HepG2 (cell line): ENCODE measurements around the gene HELZ. TPM values are rescaled to one million over a fixed set of nuclear protein-coding genes. Genes with fewer than 3 reads are reported as not detected.
"Not testable (repeated sequence)": the region's sequence is repeated elsewhere in the genome, so short reads cannot be mapped to it uniquely, and the experiment has no call there.

Source experiments
- ATF7 ChIP-seq, 2 experiments: fragments of 450-650 bp in 1 of 2; sonication (generic) in 1 of 2; formaldehyde crosslinking in 1 of 2; IDR thresholded peaks; 2 replicates each; pipeline versions ENCODE4 v1.4.0 to v1.6.1; 2016 to 2020; ENCODE audit warnings: antibody characterized with exemption in 1 of 2, mild to moderate bottlenecking in 1 of 2, missing genetic modification reagents in 1 of 2
- HNF4G ChIP-seq, 2 experiments: sonication (generic) in 1 of 2; formaldehyde crosslinking in 1 of 2; IDR thresholded peaks; 2 replicates each; pipeline versions ENCODE4 v1.4.0 to v1.6.1; 2011 to 2020; ENCODE audit warnings: borderline replicate concordance in 2 of 2, low read depth in 2 of 2, mild to moderate bottlenecking in 2 of 2, low read length in 1 of 2, missing genetic modification reagents in 1 of 2, moderate library complexity in 1 of 2
- RCOR2 ChIP-seq: IDR thresholded peaks from 2 replicates; pipeline ENCODE4 v1.6.1; 2016; ENCODE audit warnings: missing biosample characterization, missing genetic modification reagents
- SMARCC2 ChIP-seq: fragments of 450-650 bp; IDR thresholded peaks from 2 replicates; pipeline ENCODE4 v1.6.1; 2017; ENCODE audit warnings: antibody characterized with exemption, mild to moderate bottlenecking
- SOX6 ChIP-seq, 2 experiments: fragments of 450-650 bp in 1 of 2; sonication (generic) in 1 of 2; formaldehyde crosslinking in 1 of 2; IDR thresholded peaks; 2 replicates each; pipeline versions ENCODE4 v1.4.0 to v1.6.1; 2017 to 2020; ENCODE audit warnings: antibody characterized with exemption in 1 of 2, mild to moderate bottlenecking in 1 of 2, missing genetic modification reagents in 1 of 2
- ZFP36L1 ChIP-seq: sonication (generic); formaldehyde crosslinking; IDR thresholded peaks from 2 replicates; pipeline ENCODE4 v1.8.0; 2022; ENCODE audit warnings: mild to moderate bottlenecking, missing genetic modification reagents, moderate library complexity
- ZNF280D ChIP-seq: sonication (generic); formaldehyde crosslinking; IDR thresholded peaks from 2 replicates; pipeline ENCODE4 v1.5.1; 2020; ENCODE audit warnings: mild to moderate bottlenecking, missing genetic modification reagents
- ZNF713 ChIP-seq: sonication (generic); formaldehyde crosslinking; IDR thresholded peaks from 2 replicates; pipeline ENCODE4 v1.4.0; 2020; ENCODE audit warnings: mild to moderate bottlenecking, missing genetic modification reagents
- ZNF747 ChIP-seq: sonication (generic); formaldehyde crosslinking; IDR thresholded peaks from 2 replicates; pipeline ENCODE4 v1.8.1; 2023; ENCODE audit warnings: missing genetic modification reagents, mild to moderate bottlenecking, borderline replicate concordance
- polyA plus RNA-seq, 8 experiments: library from polyadenylated mRNA; depleted of rRNA in 3 of 8; stranded (reverse) in 7 of 8; unstranded in 1 of 8; fragments of >200 nt; fragmentation: Illumina TruSeq in 4 of 8; extraction: Trizol in 4 of 8; gene quantifications; 2 replicates each; pipeline versions ENCODE4 v1.2.1 to v1.2.3, GENCODE V29; 2011 to 2016; ENCODE audit warnings: low read depth in 4 of 8, missing spikeins in 1 of 8, mixed read lengths in 1 of 8; ENCODE audit not compliant: insufficient read depth in 1 of 8
- total RNA-seq, 5 experiments: library from RNA; depleted of rRNA; stranded (reverse); fragments of >200 nt; fragmentation: Illumina TruSeq; extraction: Trizol; gene quantifications; 2 replicates each; pipeline ENCODE4 v1.2.3, GENCODE V29; 2016; ENCODE audit warnings: low read depth in 1 of 5
- TF ChIP-seq, protein P1 (sequence below): sonication (generic); formaldehyde crosslinking; IDR thresholded peaks from 2 replicates; pipeline ENCODE4 v1.5.1; 2020; ENCODE audit warnings: mild to moderate bottlenecking, missing genetic modification reagents, borderline replicate concordance
- TF ChIP-seq, protein P2 (sequence below): IDR thresholded peaks from 2 replicates; pipeline ENCODE4 v1.6.1; 2016; ENCODE audit warnings: low read depth
- TF ChIP-seq, protein P3 (sequence below): IDR thresholded peaks from 2 replicates; pipeline ENCODE4 v1.4.0; 2020; ENCODE audit warnings: mild to moderate bottlenecking, missing genetic modification reagents

The HELZ gene
- total and polyA plus RNA-seq, 2 of the 13 experiments (the other 11 are each of a cell fraction or from before 2014, with no cell fraction given): 35.3 to 52.4 TPM

DNA sequence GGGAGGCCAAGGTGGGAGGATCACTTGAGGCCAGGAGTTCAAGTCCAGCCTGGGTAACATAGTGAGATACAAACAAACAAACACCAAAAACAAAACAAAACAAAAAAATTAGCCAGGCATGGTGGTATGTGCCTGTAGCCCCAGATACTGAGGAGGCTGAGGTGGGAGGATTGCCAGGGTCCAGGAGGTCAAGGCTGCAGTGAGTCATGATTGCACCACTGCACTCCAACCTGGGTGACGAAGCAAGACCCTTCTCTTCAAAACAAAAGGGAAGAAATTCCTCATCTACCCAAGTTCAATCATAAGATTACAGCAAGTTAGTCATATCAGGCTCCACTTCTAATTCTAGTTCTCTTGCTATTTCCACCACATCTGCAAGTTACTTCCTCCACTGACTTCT lies 149.7 kb downstream of the HELZ start (continued):
- TF ChIP-seq RCOR2 (CRISPR knock-in tag) (peak; percentile 66; the same call in 1 of the 2 replicates), SOX6 (CRISPR knock-in tag; IDR thresholded peaks at IDR 0.05) (peak; percentile 63), HNF4G (IDR thresholded peaks at IDR 0.05; ENCODE audit: borderline replicate concordance, low read depth, low read length) (peak; percentile 60; the same call in 1 of the 2 replicates), HNF4G (CRISPR knock-in tag; IDR thresholded peaks at IDR 0.05; ENCODE audit: borderline replicate concordance, low read depth) (peak; percentile 34; the same call in 1 of the 2 replicates), ZNF713 (0 out of 2 replicates have a peak, but pooled peaks have one; percentile 49), ZFP36L1 (CRISPR knock-in tag) (0 out of 2 replicates have a peak, but pooled peaks have one; percentile 26), ATF7 (IDR thresholded peaks at IDR 0.05) (peak; percentile 29; the same call in 1 of the 2 replicates), SMARCC2 (0 out of 2 replicates have a peak, but pooled peaks have one; percentile 50), ZNF747 (CRISPR knock-in tag) (peak; percentile 58; the same call in 1 of the 2 replicates), ZNF280D (0 out of 2 replicates have a peak, but pooled peaks have one; percentile 30)
- not testable (repeated sequence) for TF ChIP-seq SOX6 (IDR thresholded peaks at IDR 0.05); ATF7 (CRISPR knock-in tag; IDR thresholded peaks at IDR 0.05)
- TF ChIP-seq, protein P1, sequence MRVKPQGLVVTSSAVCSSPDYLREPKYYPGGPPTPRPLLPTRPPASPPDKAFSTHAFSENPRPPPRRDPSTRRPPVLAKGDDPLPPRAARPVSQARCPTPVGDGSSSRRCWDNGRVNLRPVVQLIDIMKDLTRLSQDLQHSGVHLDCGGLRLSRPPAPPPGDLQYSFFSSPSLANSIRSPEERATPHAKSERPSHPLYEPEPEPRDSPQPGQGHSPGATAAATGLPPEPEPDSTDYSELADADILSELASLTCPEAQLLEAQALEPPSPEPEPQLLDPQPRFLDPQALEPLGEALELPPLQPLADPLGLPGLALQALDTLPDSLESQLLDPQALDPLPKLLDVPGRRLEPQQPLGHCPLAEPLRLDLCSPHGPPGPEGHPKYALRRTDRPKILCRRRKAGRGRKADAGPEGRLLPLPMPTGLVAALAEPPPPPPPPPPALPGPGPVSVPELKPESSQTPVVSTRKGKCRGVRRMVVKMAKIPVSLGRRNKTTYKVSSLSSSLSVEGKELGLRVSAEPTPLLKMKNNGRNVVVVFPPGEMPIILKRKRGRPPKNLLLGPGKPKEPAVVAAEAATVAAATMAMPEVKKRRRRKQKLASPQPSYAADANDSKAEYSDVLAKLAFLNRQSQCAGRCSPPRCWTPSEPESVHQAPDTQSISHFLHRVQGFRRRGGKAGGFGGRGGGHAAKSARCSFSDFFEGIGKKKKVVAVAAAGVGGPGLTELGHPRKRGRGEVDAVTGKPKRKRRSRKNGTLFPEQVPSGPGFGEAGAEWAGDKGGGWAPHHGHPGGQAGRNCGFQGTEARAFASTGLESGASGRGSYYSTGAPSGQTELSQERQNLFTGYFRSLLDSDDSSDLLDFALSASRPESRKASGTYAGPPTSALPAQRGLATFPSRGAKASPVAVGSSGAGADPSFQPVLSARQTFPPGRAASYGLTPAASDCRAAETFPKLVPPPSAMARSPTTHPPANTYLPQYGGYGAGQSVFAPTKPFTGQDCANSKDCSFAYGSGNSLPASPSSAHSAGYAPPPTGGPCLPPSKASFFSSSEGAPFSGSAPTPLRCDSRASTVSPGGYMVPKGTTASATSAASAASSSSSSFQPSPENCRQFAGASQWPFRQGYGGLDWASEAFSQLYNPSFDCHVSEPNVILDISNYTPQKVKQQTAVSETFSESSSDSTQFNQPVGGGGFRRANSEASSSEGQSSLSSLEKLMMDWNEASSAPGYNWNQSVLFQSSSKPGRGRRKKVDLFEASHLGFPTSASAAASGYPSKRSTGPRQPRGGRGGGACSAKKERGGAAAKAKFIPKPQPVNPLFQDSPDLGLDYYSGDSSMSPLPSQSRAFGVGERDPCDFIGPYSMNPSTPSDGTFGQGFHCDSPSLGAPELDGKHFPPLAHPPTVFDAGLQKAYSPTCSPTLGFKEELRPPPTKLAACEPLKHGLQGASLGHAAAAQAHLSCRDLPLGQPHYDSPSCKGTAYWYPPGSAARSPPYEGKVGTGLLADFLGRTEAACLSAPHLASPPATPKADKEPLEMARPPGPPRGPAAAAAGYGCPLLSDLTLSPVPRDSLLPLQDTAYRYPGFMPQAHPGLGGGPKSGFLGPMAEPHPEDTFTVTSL (CRISPR knock-in tag): peak; percentile 62; the same call in 1 of the 2 replicates
- TF ChIP-seq, protein P2, sequence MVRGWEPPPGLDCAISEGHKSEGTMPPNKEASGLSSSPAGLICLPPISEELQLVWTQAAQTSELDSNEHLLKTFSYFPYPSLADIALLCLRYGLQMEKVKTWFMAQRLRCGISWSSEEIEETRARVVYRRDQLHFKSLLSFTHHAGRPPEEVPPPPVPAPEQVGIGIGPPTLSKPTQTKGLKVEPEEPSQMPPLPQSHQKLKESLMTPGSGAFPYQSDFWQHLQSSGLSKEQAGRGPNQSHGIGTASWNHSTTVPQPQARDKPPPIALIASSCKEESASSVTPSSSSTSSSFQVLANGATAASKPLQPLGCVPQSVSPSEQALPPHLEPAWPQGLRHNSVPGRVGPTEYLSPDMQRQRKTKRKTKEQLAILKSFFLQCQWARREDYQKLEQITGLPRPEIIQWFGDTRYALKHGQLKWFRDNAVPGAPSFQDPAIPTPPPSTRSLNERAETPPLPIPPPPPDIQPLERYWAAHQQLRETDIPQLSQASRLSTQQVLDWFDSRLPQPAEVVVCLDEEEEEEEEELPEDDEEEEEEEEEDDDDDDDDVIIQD: peak; percentile 45; the same call in 1 of the 2 replicates
- TF ChIP-seq, protein P3, sequence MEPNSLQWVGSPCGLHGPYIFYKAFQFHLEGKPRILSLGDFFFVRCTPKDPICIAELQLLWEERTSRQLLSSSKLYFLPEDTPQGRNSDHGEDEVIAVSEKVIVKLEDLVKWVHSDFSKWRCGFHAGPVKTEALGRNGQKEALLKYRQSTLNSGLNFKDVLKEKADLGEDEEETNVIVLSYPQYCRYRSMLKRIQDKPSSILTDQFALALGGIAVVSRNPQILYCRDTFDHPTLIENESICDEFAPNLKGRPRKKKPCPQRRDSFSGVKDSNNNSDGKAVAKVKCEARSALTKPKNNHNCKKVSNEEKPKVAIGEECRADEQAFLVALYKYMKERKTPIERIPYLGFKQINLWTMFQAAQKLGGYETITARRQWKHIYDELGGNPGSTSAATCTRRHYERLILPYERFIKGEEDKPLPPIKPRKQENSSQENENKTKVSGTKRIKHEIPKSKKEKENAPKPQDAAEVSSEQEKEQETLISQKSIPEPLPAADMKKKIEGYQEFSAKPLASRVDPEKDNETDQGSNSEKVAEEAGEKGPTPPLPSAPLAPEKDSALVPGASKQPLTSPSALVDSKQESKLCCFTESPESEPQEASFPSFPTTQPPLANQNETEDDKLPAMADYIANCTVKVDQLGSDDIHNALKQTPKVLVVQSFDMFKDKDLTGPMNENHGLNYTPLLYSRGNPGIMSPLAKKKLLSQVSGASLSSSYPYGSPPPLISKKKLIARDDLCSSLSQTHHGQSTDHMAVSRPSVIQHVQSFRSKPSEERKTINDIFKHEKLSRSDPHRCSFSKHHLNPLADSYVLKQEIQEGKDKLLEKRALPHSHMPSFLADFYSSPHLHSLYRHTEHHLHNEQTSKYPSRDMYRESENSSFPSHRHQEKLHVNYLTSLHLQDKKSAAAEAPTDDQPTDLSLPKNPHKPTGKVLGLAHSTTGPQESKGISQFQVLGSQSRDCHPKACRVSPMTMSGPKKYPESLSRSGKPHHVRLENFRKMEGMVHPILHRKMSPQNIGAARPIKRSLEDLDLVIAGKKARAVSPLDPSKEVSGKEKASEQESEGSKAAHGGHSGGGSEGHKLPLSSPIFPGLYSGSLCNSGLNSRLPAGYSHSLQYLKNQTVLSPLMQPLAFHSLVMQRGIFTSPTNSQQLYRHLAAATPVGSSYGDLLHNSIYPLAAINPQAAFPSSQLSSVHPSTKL: peak; percentile 85
